ENCODE measurements around the gene ZBTB38.
A peak's percentile ranks its signal among the peaks of the same experiment; 100 is the strongest.

Gene ZBTB38

DNA sequence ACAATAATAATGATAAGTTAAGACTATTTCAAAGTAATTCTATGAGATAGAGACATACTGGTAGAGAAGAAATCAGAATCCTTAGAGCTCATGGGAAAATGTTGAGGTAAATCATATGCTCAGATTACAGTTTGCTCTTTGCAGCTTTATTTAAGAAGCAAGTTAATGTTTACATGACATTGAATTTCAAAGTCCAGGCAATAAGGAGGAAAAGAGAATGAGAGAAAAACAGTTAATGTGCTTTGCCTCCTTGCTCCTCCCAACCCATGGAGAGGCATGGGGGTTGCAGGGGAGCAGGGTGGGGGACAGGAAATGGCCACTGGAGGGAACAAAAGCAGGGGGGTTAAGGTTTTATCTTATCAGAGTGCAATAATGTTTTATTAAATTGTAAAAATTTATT, 42.2 kb upstream of the ZBTB38 start:
- Mint-ChIP-seq H3K27ac (peak overlapping the region; percentile 94 to 96 (median 95)), H3K4me1 (peaks cover 8% of the 10 kb centered on the region), H3K9me3 (no peaks in the 10 kb centered on the region), H3K36me3 (ENCODE audit: low read depth) (no peaks in the 10 kb centered on the region), H3K27me3 (ENCODE audit: low read depth) (no peaks in the 10 kb centered on the region), H3K4me3 (peak overlapping the region; percentile 56 to 71 (median 63))
- TF ChIP-seq, protein P1, sequence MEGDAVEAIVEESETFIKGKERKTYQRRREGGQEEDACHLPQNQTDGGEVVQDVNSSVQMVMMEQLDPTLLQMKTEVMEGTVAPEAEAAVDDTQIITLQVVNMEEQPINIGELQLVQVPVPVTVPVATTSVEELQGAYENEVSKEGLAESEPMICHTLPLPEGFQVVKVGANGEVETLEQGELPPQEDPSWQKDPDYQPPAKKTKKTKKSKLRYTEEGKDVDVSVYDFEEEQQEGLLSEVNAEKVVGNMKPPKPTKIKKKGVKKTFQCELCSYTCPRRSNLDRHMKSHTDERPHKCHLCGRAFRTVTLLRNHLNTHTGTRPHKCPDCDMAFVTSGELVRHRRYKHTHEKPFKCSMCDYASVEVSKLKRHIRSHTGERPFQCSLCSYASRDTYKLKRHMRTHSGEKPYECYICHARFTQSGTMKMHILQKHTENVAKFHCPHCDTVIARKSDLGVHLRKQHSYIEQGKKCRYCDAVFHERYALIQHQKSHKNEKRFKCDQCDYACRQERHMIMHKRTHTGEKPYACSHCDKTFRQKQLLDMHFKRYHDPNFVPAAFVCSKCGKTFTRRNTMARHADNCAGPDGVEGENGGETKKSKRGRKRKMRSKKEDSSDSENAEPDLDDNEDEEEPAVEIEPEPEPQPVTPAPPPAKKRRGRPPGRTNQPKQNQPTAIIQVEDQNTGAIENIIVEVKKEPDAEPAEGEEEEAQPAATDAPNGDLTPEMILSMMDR (IDR thresholded peaks at IDR 0.05; ENCODE audit: unreplicated experiment in 3 of 3): no peak

DNA sequence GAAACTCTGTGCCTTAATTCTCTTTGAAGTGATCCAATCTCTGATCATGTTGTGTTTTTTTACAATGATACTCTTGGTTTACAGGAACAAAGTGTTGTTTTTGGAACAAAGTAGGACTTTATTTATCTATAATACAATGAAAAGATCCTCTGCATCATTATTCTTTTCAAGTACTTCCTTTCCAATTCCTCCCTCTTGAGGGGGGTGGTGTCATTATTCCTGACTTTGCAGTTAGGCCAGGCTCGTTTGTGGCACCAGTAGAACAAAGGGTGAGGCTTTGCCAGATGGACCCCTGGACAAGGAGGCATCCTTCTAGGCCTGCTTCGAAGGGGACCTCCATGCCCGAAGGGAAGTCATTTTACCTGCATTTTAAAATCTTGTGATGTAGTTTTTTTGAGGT, 41.7 kb upstream of the ZBTB38 start:
- Mint-ChIP-seq H3K27me3 (ENCODE audit: low read depth) (no peaks in the 10 kb centered on the region), H3K4me3 (peak overlapping the region in 2 of 3 experiments; percentile 11 to 19), H3K4me1 (peaks cover 8% of the 10 kb centered on the region), H3K9me3 (no peaks in the 10 kb centered on the region), H3K36me3 (ENCODE audit: low read depth) (no peaks in the 10 kb centered on the region), H3K27ac (peak overlapping the region; percentile 94 to 96 (median 95))
- TF ChIP-seq, protein P1 (IDR thresholded peaks at IDR 0.05; ENCODE audit: unreplicated experiment in 3 of 3): no peak

DNA sequence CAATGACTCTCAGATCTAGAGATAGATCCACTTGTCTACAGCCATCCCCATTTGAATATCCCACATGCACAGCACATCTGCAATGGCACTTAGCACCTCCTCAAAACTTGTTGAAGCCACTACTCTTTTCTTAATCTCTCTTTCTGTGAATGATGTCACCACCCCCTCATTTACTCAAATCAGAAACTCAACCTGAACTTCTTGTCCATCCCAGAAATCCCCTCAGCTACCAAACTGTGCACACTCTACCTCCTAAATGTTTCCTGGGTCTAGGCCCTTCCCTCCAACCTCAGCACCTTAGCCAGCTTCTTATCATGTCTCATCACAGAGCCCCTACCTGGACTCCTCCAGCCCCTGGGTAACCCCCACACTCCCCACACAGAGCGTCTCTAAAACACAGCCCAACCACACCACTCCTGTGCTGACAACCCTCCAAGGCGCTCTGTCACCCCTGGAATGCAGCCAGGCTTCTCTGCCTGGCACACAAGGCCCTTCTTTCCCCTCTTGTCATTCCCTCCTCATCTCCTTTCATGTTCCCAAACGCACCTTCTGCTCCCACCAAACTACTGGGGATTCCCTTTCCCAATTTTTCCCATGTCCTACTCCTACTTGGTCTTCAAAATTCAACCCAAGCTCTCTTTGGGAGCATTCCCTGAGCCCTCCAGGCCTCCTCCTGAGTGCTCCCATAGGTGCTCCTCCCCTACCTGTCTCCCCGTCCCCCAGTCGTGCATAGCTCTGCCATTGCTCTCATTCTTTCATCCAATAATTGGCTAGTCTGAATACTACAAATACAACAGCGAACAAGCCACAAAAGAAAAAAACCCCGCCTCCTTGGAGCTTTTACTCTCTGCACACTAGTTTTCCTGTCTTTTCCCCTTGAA, 39.8 kb upstream of the ZBTB38 start:
- Mint-ChIP-seq H3K4me3 (peak overlapping the region in 1 of 3 experiments; percentile 1), H3K27me3 (ENCODE audit: low read depth) (no peaks in the 10 kb centered on the region), H3K36me3 (ENCODE audit: low read depth) (no peaks in the 10 kb centered on the region), H3K27ac (peak overlapping the region; percentile 0 to 52 (median 40)), H3K4me1 (peaks cover 17% of the 10 kb centered on the region), H3K9me3 (no peaks in the 10 kb centered on the region)
- TF ChIP-seq, protein P1 (IDR thresholded peaks at IDR 0.05; ENCODE audit: unreplicated experiment in 3 of 3): no peak

DNA sequence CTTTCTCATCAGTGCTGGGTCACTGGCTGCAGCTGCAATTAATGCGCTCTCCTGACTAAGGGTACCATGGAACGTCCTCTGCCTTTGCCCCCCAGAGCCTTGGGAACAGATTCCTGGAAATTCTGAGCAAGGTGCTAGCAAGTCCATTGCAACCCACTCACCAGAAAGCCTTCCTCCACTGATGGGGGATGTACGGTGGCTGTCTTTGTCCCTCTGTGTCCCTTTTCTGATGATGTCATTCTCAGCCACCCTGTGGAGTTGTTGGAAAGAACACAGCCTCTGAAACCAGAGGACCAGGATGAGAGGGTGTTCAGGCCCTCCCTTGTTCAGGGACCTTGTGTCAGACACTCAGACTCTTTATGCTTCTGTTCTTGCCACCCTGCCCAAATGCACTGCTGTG, 38.1 kb upstream of the ZBTB38 start:
- Mint-ChIP-seq H3K4me3 (no peak overlapping the region), H3K27me3 (ENCODE audit: low read depth) (no peaks in the 10 kb centered on the region), H3K27ac (peak overlapping the region in 1 of 3 experiments; percentile 20), H3K9me3 (no peaks in the 10 kb centered on the region), H3K36me3 (ENCODE audit: low read depth) (no peaks in the 10 kb centered on the region), H3K4me1 (peaks cover 17% of the 10 kb centered on the region)
- TF ChIP-seq, protein P1 (IDR thresholded peaks at IDR 0.05; ENCODE audit: unreplicated experiment in 3 of 3): no peak

DNA sequence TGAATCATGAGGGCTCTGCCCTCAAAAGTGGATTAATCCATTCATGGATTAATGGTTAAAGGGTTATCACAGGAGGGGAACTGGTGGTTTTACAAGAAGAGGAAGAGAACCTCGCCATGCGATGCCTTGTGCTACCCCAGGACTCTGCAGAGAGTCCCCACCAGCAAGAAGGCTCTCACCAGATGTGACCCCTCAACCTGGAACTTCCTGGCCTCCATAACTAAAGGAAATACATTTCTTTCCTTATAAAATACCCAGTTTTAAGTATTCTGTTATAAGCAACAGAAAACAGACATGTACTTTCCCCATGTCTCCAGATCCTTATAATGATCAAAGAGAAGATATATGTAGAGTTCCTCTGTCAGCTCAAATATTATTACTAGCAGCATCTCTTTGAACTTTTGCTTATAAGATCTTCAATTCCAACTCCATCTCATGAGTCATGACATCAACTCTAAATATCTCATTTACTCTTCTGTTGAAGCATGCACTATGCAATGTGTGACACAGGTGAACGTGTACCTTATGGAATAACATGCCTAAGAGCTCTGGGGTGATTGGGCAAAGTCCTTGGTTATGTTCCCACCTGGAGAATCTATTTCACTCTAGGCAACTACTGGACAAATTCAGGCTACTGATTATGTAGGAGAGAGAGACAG, 37.5 kb upstream of the ZBTB38 start:
- Mint-ChIP-seq H3K36me3 (ENCODE audit: low read depth) (no peaks in the 10 kb centered on the region), H3K4me3 (no peak overlapping the region), H3K4me1 (peaks cover 17% of the 10 kb centered on the region), H3K27ac (peak overlapping the region in 1 of 3 experiments; percentile 52), H3K9me3 (no peaks in the 10 kb centered on the region), H3K27me3 (ENCODE audit: low read depth) (no peaks in the 10 kb centered on the region)
- TF ChIP-seq, protein P1 (IDR thresholded peaks at IDR 0.05; ENCODE audit: unreplicated experiment in 3 of 3): no peak
